ENCODE results near the gene SHISA7.

SHISA7 gene

GRCh38 chr19:55436847-55437246, 6.3 kb downstream of the SHISA7 start:
- Histone ChIP-seq H3K4me3 (ENCODE audit: low read depth in 1 of 2, low read length in 1 of 2) (no peak overlapping the region), H3K4me1 (ENCODE audit: control insufficient read depth in 1 of 2, insufficient read depth in 1 of 2, low read depth in 1 of 2, low read length in 1 of 2) (no peaks in the 10 kb centered on the region), H3K27ac (no peak overlapping the region), H3K27me3 (peaks cover 98% of the 10 kb centered on the region), H3K9me3 (no peaks in the 10 kb centered on the region), H3K36me3 (no peaks in the 10 kb centered on the region)
- no peak for TF ChIP-seq CTCF (IDR thresholded peaks at IDR 0.05)

GRCh38 chr19:55435020-55435419, 8.1 kb downstream of the SHISA7 start:
- no peak for TF ChIP-seq CTCF (IDR thresholded peaks at IDR 0.05)
- no peaks in the 10 kb centered on the region for H3K36me3 ChIP-seq
- H3K27ac ChIP-seq: no peak overlapping the region
- H3K4me1 ChIP-seq (ENCODE audit: control insufficient read depth in 1 of 2, insufficient read depth in 1 of 2, low read depth in 1 of 2, low read length in 1 of 2): no peaks in the 10 kb centered on the region
- H3K4me3 ChIP-seq (ENCODE audit: low read depth in 1 of 2, low read length in 1 of 2): no peak overlapping the region
- H3K27me3 ChIP-seq: peaks cover 92% of the 10 kb centered on the region
- H3K9me3 ChIP-seq: no peaks in the 10 kb centered on the region

GRCh38 chr19:55434356-55434919, 8.7 kb downstream of the SHISA7 start:
- H3K4me1 ChIP-seq (ENCODE audit: control insufficient read depth in 1 of 2, insufficient read depth in 1 of 2, low read depth in 1 of 2, low read length in 1 of 2): no peaks in the 10 kb centered on the region
- H3K9me3 ChIP-seq: no peaks in the 10 kb centered on the region
- H3K4me3 ChIP-seq (ENCODE audit: low read depth in 1 of 2, low read length in 1 of 2): no peak overlapping the region
- H3K36me3 ChIP-seq: no peaks in the 10 kb centered on the region
- no peak overlapping the region for H3K27ac ChIP-seq
- peaks cover 86% of the 10 kb centered on the region for H3K27me3 ChIP-seq
- no peak for TF ChIP-seq CTCF (IDR thresholded peaks at IDR 0.05)

- H3K36me3 ChIP-seq: no peaks in the 10 kb centered on the region
- no peaks in the 10 kb centered on the region for H3K9me3 ChIP-seq
- no peak overlapping the region for H3K27ac ChIP-seq
- TF ChIP-seq CTCF (IDR thresholded peaks at IDR 0.05): no peak
- peaks cover 83% of the 10 kb centered on the region for H3K27me3 ChIP-seq
- H3K4me1 ChIP-seq (ENCODE audit: control insufficient read depth in 1 of 2, insufficient read depth in 1 of 2, low read depth in 1 of 2, low read length in 1 of 2): no peaks in the 10 kb centered on the region
- H3K4me3 ChIP-seq (ENCODE audit: low read depth in 1 of 2, low read length in 1 of 2): no peak overlapping the region
Observed at GRCh38 chr19:55433292-55433691, 9.8 kb downstream of the SHISA7 start.

- Histone ChIP-seq H3K4me3 (ENCODE audit: low read depth in 1 of 2, low read length in 1 of 2) (no peak overlapping the region), H3K27ac (no peak overlapping the region), H3K4me1 (ENCODE audit: control insufficient read depth in 1 of 2, insufficient read depth in 1 of 2, low read depth in 1 of 2, low read length in 1 of 2) (no peaks in the 10 kb centered on the region), H3K27me3 (peaks cover 74% of the 10 kb centered on the region), H3K36me3 (no peaks in the 10 kb centered on the region), H3K9me3 (no peaks in the 10 kb centered on the region)
- TF ChIP-seq CTCF (IDR thresholded peaks at IDR 0.05): no peak
Observed at GRCh38 chr19:55432241-55432959, 10.7 kb downstream of the SHISA7 start.

All from neutrophil (primary cell).